Measurements from ENCODE around the gene NPW.

The NPW gene

DNA sequence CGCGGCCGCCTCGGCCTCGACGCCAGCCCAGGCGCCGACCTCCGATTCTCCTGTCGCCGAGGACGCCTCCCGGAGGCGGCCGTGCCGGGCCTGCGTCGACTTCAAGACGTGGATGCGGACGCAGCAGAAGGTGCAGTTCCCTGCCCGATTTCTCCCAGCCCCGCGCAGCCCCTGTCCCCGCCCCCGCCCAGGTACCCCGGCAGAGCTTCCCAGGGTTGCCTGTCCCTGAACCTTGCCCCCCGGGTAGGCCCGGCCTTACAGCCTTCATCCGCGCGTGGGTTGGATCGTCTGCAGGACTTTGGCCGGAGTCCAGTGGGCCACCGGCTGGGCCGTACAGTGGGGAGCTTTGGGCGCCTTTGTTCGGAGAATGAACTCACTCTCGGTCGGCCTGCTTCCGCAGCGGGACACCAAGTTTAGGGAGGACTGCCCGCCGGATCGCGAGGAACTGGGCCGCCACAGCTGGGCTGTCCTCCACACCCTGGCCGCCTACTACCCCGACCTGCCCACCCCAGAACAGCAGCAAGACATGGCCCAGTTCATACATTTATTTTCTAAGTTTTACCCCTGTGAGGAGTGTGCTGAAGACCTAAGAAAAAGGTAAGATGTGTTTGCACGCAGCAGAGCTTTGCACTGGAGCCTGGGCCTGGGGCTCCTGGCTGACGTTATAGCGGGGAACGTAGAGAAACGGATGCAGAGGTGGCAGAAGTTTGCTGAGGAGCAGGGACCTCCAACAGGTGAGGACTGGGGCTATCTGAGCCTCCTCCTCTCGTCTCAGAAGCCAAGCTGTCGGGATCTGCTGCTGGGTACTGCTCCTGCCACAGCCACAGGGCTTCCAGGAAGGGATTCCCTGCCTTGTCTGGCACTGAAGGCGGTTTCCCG lies 35.0 kb upstream of the NPW start:
- DNase-seq = no peak

DNA sequence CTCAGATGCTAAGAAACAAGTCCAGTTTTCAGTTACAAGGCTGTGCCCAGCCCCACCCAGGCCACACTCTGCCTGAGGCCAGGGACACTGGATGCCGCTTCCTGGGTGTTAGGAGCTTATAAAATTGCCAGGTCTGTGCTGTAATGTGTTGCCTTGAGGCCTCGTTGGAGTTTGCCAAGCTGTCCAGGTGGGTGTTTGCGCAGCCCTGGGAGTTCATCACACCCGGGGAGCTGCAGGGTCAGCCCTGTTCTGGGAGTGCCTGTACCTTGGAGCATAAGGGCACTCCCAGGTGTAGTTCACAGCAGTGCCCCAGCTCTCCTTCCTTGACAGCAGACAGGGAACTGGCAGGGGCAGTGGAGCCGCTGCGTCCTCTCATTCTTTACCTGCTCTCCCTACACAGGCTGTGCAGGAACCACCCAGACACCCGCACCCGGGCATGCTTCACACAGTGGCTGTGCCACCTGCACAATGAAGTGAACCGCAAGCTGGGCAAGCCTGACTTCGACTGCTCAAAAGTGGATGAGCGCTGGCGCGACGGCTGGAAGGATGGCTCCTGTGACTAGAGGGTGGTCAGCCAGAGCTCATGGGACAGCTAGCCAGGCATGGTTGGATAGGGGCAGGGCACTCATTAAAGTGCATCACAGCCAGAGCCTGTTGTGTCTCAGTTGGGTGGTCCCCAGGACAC lies 34.0 kb upstream of the NPW start:
- no peak for DNase-seq

DNA sequence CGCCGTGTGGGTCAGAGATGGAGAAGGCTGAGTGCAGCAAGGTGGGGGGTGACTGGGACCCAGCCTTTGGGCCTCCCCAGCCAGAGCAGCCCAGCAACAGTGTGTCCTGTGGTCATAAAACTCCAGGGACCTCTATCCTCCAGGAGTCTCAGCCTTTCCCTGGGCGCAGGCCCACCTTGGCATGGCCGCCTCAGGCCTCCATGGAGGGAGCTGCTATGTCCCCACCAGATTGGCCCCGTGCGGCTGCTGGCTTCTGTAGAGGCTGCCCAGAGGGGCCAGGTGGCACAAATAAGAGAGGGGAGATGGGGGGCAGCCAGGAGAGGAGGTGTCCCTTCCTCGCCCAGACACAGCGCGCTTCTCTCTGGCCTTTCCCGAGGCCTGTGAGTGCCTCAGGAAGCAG lies 32.4 kb upstream of the NPW start:
- DNase-seq = no peak

DNA sequence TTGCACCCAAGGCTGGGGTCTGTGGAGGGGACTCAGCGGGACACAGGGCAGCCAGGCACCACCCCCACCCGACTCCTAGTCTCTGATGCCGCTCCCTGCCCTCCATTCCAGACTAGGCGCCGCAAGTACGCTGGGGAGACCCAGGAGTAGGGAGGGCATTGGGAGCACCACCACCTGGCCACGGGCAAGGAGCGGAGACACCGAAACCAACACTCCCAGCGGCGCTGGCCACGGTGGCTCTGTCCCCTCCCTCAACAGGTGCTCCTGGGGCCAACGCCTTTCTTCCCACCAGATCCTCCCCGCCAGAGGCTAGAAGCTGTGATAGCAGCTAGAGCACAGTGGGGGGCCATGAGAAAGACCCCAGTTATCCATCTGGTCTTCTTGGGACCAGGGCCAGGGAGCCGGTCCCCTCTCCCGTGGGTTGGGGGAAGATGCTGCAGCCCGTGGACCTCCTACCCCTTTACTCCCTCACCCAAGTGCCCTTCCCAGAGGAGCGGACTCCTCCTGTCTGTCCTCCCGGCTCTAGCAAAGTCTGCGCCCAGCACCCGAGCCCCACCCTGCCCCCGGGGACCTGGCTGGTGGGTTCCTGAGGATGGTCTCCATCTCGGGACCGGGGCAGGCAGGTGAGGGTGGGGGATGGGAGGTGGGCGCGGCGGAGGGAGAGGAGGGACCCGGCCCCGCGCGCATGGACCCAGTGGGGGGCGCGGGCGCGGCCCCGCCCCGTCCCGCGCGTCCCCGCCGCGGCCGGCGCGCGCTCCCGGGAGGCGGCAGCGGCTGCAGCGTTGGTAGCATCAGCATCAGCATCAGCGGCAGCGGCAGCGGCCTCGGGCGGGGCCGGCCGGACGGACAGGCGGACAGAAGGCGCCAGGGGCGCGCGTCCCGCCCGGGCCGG lies 30.1 kb upstream of the NPW start, which contains the start of gene SYNGR3:
SYNGR3 (plus strand) TSS at position 762 of the 892 bp plus-strand sequence. CDS start 133 bp downstream, outside the sequence.
- no peak for DNase-seq

DNA sequence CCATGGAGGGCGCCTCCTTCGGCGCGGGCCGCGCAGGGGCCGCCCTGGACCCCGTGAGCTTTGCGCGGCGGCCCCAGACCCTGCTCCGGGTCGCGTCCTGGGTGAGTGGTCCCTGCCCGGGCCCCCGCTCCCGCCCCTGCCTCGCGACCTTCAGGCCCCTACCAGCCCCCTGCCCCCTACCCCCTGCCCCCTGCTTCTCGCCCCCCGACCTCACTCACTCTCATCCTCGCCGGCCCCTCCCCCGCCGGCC lies 29.6 kb upstream of the NPW start:
- DNase-seq = no peak

DNA sequence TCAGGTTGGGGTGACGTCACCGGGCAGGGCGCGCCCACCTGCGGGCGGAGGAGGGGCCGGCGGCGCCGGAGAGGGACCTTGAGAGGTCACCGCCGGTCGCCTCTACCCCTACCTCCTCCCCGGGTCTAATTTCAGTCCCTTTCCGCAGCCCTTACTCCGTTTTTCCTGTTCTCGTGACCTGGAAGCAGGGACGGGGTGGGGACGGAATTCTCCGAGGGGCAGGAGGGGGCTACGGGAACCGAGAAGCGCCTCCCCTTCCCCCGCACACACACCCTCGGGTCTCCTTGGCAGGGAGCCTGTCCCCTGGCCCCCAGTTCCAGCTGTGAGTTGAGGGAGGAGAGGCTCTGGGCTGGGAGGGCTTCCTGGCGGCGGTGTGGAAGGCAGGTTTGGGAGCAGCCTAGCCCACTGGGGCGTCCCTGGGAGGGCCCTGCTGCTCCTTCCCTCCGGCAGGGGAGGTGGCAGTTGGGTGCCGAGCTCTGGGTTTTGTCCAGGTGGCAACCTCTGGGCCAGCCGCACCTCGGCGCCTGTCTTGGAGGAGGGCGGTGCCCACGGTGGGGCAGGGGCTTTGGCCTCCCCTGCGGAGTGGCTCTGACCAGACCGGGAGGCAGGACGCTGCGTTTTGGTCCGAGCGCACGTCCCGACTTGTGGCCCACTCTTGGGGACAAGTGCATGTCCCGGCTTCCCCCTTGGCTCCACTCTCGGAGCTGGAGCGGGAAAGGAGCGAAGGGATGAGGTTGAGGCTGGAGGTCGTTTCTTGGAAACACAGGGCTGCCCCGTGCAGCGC lies 29.0 kb upstream of the NPW start:
- DNase-seq = no peak

DNA sequence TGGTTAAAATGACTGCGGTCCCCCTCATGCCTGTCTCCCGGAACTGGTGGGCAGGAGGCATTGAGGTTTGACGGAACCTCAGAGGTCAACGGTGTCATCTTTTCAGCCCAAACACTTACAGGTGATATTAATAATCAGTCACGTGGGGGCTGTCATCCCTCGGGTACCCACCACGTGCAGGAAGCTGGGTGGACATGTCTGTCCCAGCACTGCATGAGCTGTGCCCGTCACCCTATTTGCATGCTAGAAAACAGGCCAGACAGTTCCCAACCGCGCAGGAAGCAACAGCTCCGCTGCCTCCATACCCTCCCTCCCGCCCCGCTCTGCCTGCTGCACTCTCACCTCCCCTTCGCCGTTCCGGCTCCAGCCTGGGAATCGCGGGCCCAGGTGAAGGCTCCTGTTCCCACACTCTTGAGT lies 28.4 kb upstream of the NPW start:
- DNase-seq = no peak

DNA sequence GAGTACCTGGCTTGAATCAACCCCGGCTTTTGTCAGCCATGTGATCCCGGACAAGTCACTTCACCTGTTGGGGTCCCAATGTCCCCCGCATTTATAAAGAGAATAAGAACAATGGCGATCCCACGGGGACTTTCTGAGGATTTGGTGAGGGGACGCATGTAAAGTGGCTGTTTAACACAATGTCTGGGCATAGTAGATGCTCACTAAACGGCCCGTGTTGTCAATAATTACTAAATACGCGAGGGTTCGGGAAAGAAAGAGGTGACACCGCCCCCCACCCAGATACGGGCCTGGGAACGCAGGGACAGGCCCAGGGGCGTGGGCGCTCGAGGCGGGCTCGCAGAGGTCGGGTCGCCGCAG lies 28.0 kb upstream of the NPW start:
- DNase-seq = no peak

DNA sequence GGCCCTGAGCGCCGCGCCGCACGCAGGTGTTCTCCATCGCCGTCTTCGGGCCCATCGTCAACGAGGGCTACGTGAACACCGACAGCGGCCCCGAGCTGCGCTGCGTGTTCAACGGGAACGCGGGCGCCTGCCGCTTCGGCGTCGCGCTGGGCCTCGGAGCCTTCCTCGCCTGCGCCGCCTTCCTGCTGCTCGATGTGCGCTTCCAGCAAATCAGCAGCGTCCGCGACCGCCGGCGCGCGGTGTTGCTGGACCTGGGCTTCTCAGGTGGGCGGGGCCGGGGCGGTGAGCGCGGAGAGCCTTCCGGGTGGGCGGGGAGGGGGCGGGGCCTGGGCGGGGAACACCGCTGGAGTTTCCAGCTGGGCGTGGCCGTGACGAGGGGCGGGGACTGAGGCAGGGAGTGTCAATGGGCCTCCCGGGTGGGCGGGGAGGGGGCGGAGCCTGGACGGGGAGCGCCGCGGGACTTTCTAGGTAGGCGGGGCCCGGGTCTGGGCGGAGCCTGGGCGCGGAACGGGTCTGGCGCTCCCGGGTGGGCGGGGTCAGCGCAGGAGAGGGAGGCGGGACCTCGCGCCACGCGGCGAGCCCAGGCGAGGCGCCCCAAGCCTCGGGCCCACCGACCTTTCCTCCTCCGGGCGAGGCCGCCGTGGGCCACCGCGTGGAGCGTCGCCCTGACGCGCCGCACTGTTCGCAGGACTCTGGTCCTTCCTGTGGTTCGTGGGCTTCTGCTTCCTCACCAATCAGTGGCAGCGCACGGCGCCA lies 27.5 kb upstream of the NPW start:
- no peak for DNase-seq

DNA sequence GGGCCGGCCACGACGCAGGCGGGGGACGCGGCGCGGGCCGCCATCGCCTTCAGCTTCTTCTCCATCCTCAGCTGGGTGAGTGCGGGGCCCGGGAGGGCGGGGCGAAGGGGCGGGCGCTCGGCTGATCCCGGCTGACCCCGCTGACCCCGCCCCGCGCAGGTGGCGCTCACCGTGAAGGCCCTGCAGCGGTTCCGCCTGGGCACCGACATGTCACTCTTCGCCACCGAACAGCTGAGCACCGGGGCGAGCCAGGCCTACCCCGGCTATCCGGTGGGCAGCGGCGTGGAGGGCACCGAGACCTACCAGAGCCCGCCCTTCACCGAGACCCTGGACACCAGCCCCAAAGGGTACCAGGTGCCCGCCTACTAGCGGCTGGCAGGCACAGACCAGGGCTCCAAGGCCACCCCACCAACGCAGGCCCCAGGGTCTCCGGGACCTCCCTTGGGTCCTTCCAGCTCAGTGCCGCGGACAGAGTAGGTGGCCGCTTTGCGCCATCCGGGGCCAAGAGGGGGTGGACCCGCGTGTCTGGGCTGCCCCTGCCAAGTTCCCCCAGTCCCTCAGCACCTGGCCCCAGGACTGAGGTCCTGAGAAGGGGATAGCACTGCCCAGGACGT lies 26.8 kb upstream of the NPW start:
- DNase-seq = no peak

DNA sequence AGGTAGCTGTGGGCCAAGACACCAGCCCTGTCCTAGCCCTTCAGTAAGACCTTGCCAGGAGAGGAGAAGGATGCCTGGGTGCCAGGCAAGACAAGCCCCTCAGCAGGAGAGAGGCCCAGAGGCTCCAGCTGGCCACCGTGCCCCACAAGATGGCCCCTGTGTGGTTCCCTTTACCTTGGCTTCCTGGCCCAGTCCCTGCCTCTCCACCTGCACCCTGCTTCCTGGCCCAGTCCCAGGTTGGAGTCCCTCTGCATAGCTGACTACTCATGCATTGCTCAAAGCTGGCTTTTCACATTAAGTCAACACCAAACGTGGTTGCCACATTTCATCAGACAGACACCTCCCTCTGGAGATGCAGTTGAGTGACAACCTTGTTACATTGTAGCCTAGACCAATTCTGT lies 25.9 kb upstream of the NPW start:
- no peak for DNase-seq

DNA sequence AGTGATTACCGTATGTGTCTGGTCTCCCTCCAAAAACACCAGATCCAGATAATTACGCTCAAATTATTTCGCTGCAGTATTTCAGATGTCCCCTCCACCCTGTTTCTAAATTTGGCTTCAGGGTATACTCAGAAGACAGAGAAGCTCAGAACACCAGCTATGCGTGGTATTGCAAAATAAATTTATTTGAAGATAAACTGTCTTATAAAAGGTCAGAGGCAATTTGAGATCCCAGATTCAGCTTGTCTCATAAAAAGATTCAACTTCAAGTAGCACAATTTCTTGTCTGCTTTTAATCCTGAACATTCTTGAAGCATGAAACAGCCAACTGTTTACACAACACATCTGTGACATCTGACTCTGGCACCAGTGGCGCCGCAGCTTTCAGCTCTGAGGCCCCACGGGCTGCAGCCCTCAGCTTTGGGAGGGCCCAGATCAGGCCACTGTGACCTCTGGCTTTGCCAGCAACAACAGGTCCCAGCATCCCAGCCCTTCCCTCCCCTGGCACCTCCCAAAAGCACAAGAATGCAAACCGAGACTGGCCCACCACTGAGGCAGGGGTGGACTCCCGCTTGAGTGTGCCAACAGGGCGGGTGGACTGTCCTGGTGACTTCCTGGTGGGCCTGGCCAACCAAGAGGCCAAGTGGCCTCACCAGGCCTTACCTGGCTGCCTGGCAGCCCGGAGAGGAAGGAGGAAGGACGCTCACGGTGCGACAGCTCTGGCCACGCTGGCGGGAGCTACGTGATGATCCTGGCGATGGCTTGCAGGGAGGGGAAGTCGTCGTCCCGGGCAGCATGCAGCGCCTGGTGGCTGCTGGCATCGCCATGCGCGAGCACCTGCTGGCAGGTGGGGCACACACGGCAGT lies 21.9 kb upstream of the NPW start:
- DNase-seq = no peak

DNA sequence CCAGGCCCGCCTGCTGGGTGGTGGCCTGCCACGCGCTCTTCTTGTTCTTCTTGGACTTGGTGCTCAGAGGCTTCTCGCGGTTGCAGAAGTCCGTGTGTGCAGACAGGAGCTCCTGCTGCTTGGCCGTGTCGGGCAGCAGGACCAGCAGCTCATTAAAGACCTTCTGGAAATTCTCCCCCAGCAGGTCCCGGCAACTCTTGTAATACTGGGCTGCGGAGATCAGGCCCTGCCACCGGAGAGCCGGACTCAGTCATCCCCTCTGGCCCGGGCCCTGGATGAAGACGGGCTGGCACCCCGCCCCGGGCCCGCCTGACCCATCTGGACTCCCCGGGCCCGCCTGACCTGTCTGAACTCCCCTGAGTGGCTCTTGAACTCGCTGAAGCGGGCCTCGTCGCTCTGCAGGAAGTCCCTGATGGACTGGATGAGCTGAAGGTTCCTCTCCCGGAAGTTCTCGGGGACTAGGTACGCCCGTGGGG lies 21.2 kb upstream of the NPW start:
- DNase-seq = no peak

DNA sequence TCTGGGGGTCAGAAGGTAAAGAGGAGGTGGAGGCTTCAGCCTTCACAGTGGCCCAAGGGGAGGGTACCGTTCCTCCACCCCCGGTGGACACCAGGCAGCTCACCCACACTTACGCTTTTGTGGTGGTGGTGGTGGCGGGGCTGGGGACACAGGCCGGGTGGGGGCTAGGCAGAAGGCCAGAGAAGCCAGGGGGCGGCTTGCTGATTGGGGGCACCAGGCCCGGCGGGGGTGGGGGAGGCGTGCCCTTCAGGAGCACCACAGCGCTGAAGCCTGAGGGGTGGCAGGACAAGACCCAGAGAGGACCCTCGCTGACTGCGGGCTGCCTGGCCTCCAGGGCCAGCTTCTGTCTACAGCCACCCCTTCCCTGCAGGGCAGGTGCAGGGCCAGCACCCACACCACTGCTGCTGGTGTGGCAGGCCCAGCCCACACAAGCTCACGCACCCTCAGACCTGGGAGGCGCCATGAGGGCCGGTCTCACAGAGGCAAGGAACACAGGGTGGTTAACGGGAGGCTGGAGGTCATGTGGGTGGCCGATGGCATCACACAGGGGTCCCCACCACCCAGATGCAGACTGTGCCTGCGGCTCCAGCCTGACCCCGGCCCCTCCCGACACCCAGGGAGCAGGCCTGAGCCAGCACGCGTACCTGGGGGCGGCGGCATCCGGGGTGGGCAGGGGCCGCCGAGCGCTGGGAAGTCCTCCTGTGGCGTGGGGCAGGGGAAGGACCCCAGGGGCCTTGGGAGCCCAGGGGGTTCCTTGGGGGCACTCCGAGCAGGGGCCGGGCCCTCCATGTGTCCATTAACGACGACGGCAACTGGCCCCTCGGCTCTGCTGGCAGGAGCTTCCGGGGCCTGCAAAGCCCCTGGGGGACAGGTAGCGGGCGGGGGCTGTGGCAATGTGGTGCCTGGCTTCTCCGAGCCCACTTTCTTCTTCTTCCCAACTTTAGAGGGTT lies 20.5 kb upstream of the NPW start:
- DNase-seq = no peak

DNA sequence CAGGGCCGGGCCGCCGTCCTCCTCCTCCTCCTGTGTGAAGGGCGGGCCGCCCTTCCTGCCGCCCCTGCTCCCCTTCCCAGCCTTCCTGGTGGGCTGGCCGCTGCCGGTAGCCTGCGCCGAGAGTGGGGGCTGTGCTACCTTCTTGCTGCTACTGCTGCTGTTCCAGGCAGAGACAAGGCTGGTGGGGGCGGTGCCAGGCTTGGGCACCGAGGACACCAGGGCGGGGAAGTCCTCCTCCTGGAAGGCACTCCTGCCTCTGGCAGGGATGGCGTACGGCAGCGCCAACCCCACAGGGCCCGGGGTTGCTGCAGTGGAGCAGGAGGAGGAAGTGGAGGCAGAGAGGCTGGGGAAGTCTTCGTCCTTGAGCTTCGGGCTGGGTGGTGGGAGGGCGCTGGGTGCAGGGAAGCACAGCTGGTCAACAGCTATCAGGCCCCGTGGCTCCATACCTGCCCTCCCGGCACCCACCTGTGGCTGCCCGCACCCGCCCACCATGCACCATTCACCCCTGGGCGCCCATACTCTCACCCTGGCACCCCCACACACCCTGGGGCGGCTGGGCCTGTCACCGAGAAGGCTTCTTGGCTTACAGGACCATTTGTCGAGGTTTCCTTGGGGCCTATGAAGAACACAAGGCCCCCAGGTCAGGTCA lies 19.6 kb upstream of the NPW start:
- no peak for DNase-seq

DNA sequence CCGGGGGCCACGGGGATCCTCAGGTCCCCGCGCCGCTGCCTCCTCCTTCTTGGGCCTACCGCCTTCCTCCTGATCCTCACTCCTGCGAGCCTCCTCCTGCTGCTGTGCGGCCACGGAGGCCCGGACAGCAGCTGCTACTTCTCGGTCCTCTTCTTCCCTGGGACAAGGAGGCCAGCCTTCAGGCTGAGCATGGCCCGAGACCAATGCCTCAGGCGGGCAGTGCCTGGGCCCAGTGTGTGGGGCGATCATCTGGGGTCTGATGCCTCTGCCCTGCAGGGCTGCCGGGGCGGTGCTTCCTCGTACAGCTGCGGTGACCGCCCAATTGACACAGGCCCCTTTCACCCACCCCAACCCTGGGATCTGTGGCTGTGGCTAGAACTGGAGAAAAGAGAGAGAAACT lies 18.6 kb upstream of the NPW start:
- DNase-seq = no peak

DNA sequence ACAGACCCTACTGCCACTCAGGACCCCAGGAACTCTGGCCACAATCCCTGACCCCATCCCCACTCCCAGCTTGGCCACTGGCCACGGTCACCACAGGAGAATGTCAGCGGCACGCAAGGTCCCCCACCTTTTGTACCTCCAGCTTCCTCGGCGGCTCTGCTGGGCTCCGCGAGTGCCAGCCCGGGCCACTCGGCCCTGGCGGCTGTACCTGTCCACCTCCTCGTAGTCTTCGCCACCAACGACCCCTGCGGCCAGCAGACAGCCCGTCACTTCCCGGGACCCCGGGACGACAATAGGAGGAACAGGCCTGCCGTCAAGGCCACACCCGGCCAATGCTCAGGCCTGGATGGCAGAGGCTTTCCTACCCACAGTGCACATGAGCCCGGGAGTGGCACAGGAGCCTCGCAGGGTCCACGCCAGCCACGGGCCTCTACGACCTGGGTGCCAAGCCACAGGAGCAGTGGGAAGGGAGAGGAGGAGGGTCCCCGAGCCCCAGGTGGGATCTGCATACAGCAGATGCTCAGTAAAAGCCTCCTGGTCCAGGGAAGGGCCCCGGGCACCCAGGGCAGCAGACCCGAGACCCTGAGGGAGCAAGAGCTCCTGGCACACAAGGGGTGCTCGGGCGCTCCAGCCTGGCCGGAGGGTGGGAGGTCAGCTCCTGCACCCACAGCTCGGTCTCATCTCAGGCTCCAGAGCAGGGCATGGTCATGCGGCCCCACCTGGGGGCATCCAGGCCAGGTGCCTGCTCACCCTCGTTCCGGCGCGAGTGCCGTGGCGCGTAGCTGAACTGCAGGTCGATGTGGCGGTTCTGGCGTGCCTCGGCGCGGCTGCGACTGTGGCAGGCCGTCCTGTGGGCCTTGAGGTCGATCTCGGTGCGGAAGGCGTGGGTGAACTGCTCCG lies 17.9 kb upstream of the NPW start:
- DNase-seq = no peak
